Stomach (tissue), 4 donors: Measurements from ENCODE around the gene RIPK1.

Experiments
- CTCF ChIP-seq, 7 experiments: fragments of 450-650 bp in 4 of 7; fragments of 200-600 bp in 3 of 7; sonication (generic) in 3 of 7; IDR thresholded peaks; one replicate each; pipeline ENCODE4 v1.5.1; 2016 to 2019; ENCODE audit warnings: antibody characterized with exemption in 7 of 7, control low read depth in 2 of 7, mild to moderate bottlenecking in 1 of 7
- EP300 ChIP-seq: sonication (generic); formaldehyde crosslinking; IDR thresholded peaks from one replicate; pipeline ENCODE4 v1.6.1; 2017; ENCODE audit warnings: antibody characterized with exemption
- POLR2A ChIP-seq, 4 donors: fragments of 450-650 bp; IDR thresholded peaks; one replicate each; pipeline ENCODE4 v1.6.1; 2016; ENCODE audit warnings: antibody characterized with exemption in 4 of 4, control low read depth in 2 of 4, mild to moderate bottlenecking in 1 of 4, moderate library complexity in 1 of 4
- POLR2AphosphoS5 ChIP-seq, 3 donors: sonication (generic); formaldehyde crosslinking; IDR thresholded peaks; one replicate each; pipeline ENCODE4 v1.6.1; 2016; ENCODE audit warnings: antibody characterized with exemption in 3 of 3

GRCh38 chr6:3085074-3085473 is 16.8 kb downstream of the RIPK1 start:
- TF ChIP-seq POLR2A (IDR thresholded peaks at IDR 0.05) (no peak), EP300 (no peak), CTCF (IDR thresholded peaks at IDR 0.05) (no peak), POLR2AphosphoS5 (IDR thresholded peaks at IDR 0.05) (no peak)
